OCI-LY1 (cell line): ENCODE measurements around the gene MIAT.

ENCODE experiments used
- H2AFZ ChIP-seq: fragments of 200-600 bp; sonication (generic), shearing (Covaris generic); 2 replicates; pipeline ENCODE4 v1.6.0; 2014; ENCODE audit warnings: antibody characterized with exemption, mild to moderate bottlenecking, low read length
- H3F3A ChIP-seq: fragments of 200-600 bp; sonication (generic), shearing (Covaris generic); 2 replicates; pipeline ENCODE4 v1.6.0; 2014; ENCODE audit warnings: mild to moderate bottlenecking, antibody characterized with exemption, low read length, moderate library complexity; ENCODE audit not compliant: insufficient read depth
- H3K27ac ChIP-seq: fragments of 200-600 bp; sonication (generic); 2 replicates; pipeline ENCODE4 v1.5.1; 2014; ENCODE audit warnings: low read length, mixed run types, mild to moderate bottlenecking, low read depth; ENCODE audit not compliant: poor library complexity, severe bottlenecking
- H3K27me3 ChIP-seq: fragments of 200-600 bp; sonication (generic); 2 replicates; pipeline ENCODE4 v1.6.0; 2014; ENCODE audit warnings: antibody characterized with exemption, mild to moderate bottlenecking, low read length, moderate library complexity; ENCODE audit not compliant: insufficient read depth
- H3K36me3 ChIP-seq: fragments of 200-600 bp; sonication (generic); 2 replicates; pipeline ENCODE4 v1.6.1; 2014; ENCODE audit warnings: mild to moderate bottlenecking, antibody characterized with exemption, low read length, moderate library complexity, mixed read lengths; ENCODE audit not compliant: insufficient read depth
- H3K4me1 ChIP-seq: fragments of 200-600 bp; sonication (generic); 2 replicates; pipeline ENCODE4 v1.5.1; 2014; ENCODE audit warnings: mild to moderate bottlenecking, low read length, moderate library complexity; ENCODE audit not compliant: insufficient read depth, severe bottlenecking
- H3K4me2 ChIP-seq: fragments of 200-600 bp; sonication (generic), shearing (Covaris generic); 2 replicates; pipeline ENCODE4 v1.6.1; 2014; ENCODE audit warnings: low read length
- H3K4me3 ChIP-seq: fragments of 200-600 bp; sonication (generic); 2 replicates; pipeline ENCODE4 v1.5.1; 2014; ENCODE audit warnings: low read length, low read depth, mild to moderate bottlenecking, mixed read lengths; ENCODE audit not compliant: poor library complexity, severe bottlenecking
- H3K79me2 ChIP-seq: fragments of 200-600 bp; shearing (Covaris generic); 2 replicates; pipeline ENCODE4 v1.6.1; 2016; ENCODE audit warnings: mixed run types, low read length, mixed read lengths; ENCODE audit not compliant: insufficient read depth
- H3K9ac ChIP-seq: fragments of 200-600 bp; sonication (generic), shearing (Covaris generic); 2 replicates; pipeline ENCODE4 v1.6.1; 2014; ENCODE audit warnings: mild to moderate bottlenecking, low read length, mixed read lengths
- H3K9me2 ChIP-seq: fragments of 200-600 bp; sonication (generic), shearing (Covaris generic); 2 replicates; pipeline ENCODE4 v1.6.1; 2014; ENCODE audit warnings: low read depth, mild to moderate bottlenecking, low read length, mixed read lengths
- H3K9me3 ChIP-seq: fragments of 200-600 bp; shearing (Covaris generic); 2 replicates; pipeline ENCODE4 v1.6.1; 2014; ENCODE audit warnings: low read length, mixed read lengths
- H4K20me1 ChIP-seq: fragments of 200-600 bp; sonication (generic), shearing (Covaris generic); 2 replicates; pipeline ENCODE4 v1.6.0; 2016; ENCODE audit warnings: mild to moderate bottlenecking, low read length; ENCODE audit not compliant: insufficient read depth
- CTCF ChIP-seq: fragments of 200-600 bp; sonication (generic), shearing (Covaris generic); IDR thresholded peaks from 2 replicates; pipeline ENCODE4 v1.5.1; 2017; ENCODE audit warnings: mild to moderate bottlenecking, antibody characterized with exemption, low read length, moderate library complexity, mixed read lengths
- EZH2 ChIP-seq: fragments of 200-600 bp; sonication (generic), shearing (Covaris generic); IDR thresholded peaks from 2 replicates; pipeline ENCODE4 v1.8.0; 2017; ENCODE audit warnings: borderline replicate concordance, mixed run types, mild to moderate bottlenecking, antibody characterized with exemption, low read length, moderate library complexity, mixed read lengths

The MIAT gene

GRCh38 chr22:26672590-26673468 is 15.4 kb downstream of the MIAT start:
- H3K36me3 ChIP-seq = no peaks in the 10 kb centered on the region
- H4K20me1 ChIP-seq = no peaks in the 10 kb centered on the region
- H3K9me2 ChIP-seq = no peaks in the 10 kb centered on the region
- H3K27me3 ChIP-seq = no peaks in the 10 kb centered on the region
- peak overlapping the region; percentile 81 for H3K4me3 ChIP-seq
- peaks cover 49% of the 10 kb centered on the region for H3K4me1 ChIP-seq
- H2AFZ ChIP-seq = no peak overlapping the region
- H3K79me2 ChIP-seq = peaks cover 20% of the 10 kb centered on the region
- H3K9ac ChIP-seq = peak overlapping the region; percentile 89
- TF ChIP-seq EZH2 = no peak
- peak; percentile 50 for TF ChIP-seq CTCF
- H3F3A ChIP-seq = peaks cover 15% of the 10 kb centered on the region
- H3K9me3 ChIP-seq = no peaks in the 10 kb centered on the region
- H3K4me2 ChIP-seq = peak overlapping the region; percentile 94
- H3K27ac ChIP-seq = peak overlapping the region; percentile 98

- no peak for TF ChIP-seq CTCF
- TF ChIP-seq EZH2 = no peak
- H3K4me2 ChIP-seq = peak overlapping the region; percentile 94
- H3K9me3 ChIP-seq = no peaks in the 10 kb centered on the region
- peaks cover 49% of the 10 kb centered on the region for H3K4me1 ChIP-seq
- peak overlapping the region; percentile 89 for H3K9ac ChIP-seq
- H3F3A ChIP-seq = peaks cover 15% of the 10 kb centered on the region
- H3K9me2 ChIP-seq = no peaks in the 10 kb centered on the region
- peaks cover 20% of the 10 kb centered on the region for H3K79me2 ChIP-seq
- H3K4me3 ChIP-seq = peak overlapping the region; percentile 81
- H3K27me3 ChIP-seq = no peaks in the 10 kb centered on the region
- no peaks in the 10 kb centered on the region for H4K20me1 ChIP-seq
- peak overlapping the region; percentile 98 for H3K27ac ChIP-seq
- no peak overlapping the region for H2AFZ ChIP-seq
- no peaks in the 10 kb centered on the region for H3K36me3 ChIP-seq
Measured at GRCh38 chr22:26673486-26673885, 16.1 kb downstream of the MIAT start.

GRCh38 chr22:26674211-26675190 is 17.1 kb downstream of the MIAT start:
- H3K9ac ChIP-seq = peak overlapping the region; percentile 89
- H3K4me2 ChIP-seq = peak overlapping the region; percentile 94
- no peaks in the 10 kb centered on the region for H3K9me3 ChIP-seq
- H3K27me3 ChIP-seq = no peaks in the 10 kb centered on the region
- no peaks in the 10 kb centered on the region for H4K20me1 ChIP-seq
- H2AFZ ChIP-seq = no peak overlapping the region
- H3K36me3 ChIP-seq = no peaks in the 10 kb centered on the region
- H3F3A ChIP-seq = peaks cover 15% of the 10 kb centered on the region
- H3K9me2 ChIP-seq = no peaks in the 10 kb centered on the region
- peak overlapping the region; percentile 81 for H3K4me3 ChIP-seq
- TF ChIP-seq EZH2 (no peak), CTCF (peak; percentile 45)
- H3K79me2 ChIP-seq = peaks cover 20% of the 10 kb centered on the region
- peaks cover 49% of the 10 kb centered on the region for H3K4me1 ChIP-seq
- peak overlapping the region; percentile 98 for H3K27ac ChIP-seq
